B cell (primary cell): Measurements from ENCODE around the gene LHX6. TPM values are rescaled to one million over a fixed set of nuclear protein-coding genes. Genes with fewer than 3 reads are reported as not detected.

Experiments used
- ATAC-seq: fragments of 200-7000 bp; cut with Tn5 transposase; one replicate; pipeline ENCODE4 v1.10.0; 2021; ENCODE audit warnings: low read depth, mild to moderate bottlenecking, moderate number of reproducible peaks, moderate library complexity
- CTCF ChIA-PET: fragments of 350-600 bp; sonication (Branson Sonifier 250); formaldehyde crosslinking; loops from one replicate; lab custom pipeline; 2021; ENCODE audit warnings: antibody characterized with exemption, inconsistent platforms; lab: Charles Lee
- POLR2A ChIA-PET: fragments of 350-600 bp; sonication (Branson Sonifier 250); formaldehyde crosslinking; loops from one replicate; lab custom pipeline; 2021; ENCODE audit warnings: antibody characterized with exemption; lab: Charles Lee
- DNase-seq: peaks from one replicate; pipeline ENCODE4 v3.0.0; 2013
- H2AFZ ChIP-seq: 2 replicates; pipeline ENCODE4 v1.6.1; 2012; ENCODE audit warnings: mild to moderate bottlenecking, low read depth, low read length; ENCODE audit not compliant: insufficient read depth, poor library complexity, severe bottlenecking
- H3K27ac ChIP-seq, 2 donors: 1 replicate in 1 of 2; 2 replicates in 1 of 2; pipeline ENCODE4 v1.5.1; 2012 to 2013; ENCODE audit warnings: low read length in 2 of 2, mild to moderate bottlenecking in 2 of 2, moderate library complexity in 1 of 2
- H3K27me3 ChIP-seq, 4 experiments: fragments of 200-600 bp in 1 of 4; sonication (generic) in 1 of 4; replicated peaks in 1 of 4; 1 replicate in 2 of 4; 2 replicates in 2 of 4; pipeline versions ENCODE4 v1.6.1 to v1.7.0; 2013 to 2016; ENCODE audit warnings: low read length in 3 of 4, mild to moderate bottlenecking in 2 of 4, mixed read lengths in 1 of 4, moderate library complexity in 1 of 4; ENCODE audit not compliant: insufficient read depth in 4 of 4, control insufficient read depth in 3 of 4; ENCODE audit errors: control extremely low read depth in 1 of 4
- H3K36me3 ChIP-seq, 2 experiments: replicated peaks in 1 of 2; 1 replicate in 1 of 2; 2 replicates in 1 of 2; pipeline versions ENCODE4 v1.6.1 to v1.7.1; 2013; ENCODE audit warnings: low read length in 1 of 2; ENCODE audit not compliant: insufficient read depth in 2 of 2, control insufficient read depth in 1 of 2; ENCODE audit errors: control extremely low read depth in 1 of 2, extremely low read depth in 1 of 2
- H3K4me1 ChIP-seq, 2 donors: fragments of 200-600 bp in 1 of 2; sonication (generic) in 1 of 2; 1 replicate in 1 of 2; 2 replicates in 1 of 2; pipeline versions ENCODE4 v1.5.1 to v1.6.1; 2013 to 2017; ENCODE audit warnings: low read length in 2 of 2; ENCODE audit not compliant: control insufficient read depth in 2 of 2, insufficient read depth in 2 of 2
- H3K4me2 ChIP-seq: replicated peaks from 2 replicates; pipeline ENCODE3; 2012; ENCODE audit warnings: mild to moderate bottlenecking, low read depth, low read length; ENCODE audit not compliant: poor library complexity, severe bottlenecking
- H3K4me3 ChIP-seq, 5 experiments: fragments of 200-600 bp in 1 of 5; sonication (generic) in 1 of 5; 1 replicate in 3 of 5; 2 replicates in 2 of 5; pipeline versions ENCODE4 v1.5.1 to v1.7.0; 2011 to 2016; ENCODE audit warnings: low read length in 4 of 5, mild to moderate bottlenecking in 4 of 5, low read depth in 2 of 5, control low read depth in 1 of 5, moderate library complexity in 1 of 5; ENCODE audit not compliant: insufficient read depth in 1 of 5; ENCODE audit errors: control extremely low read depth in 1 of 5, extremely low read depth in 1 of 5
- H3K79me2 ChIP-seq: fragments of 200-600 bp; sonication (generic); one replicate; pipeline ENCODE4 v1.6.0; 2016; ENCODE audit warnings: low read length; ENCODE audit not compliant: control insufficient read depth, insufficient read depth
- H3K9ac ChIP-seq: fragments of 200-600 bp; sonication (generic); 2 replicates; pipeline ENCODE4 v1.6.1; 2017; ENCODE audit warnings: mild to moderate bottlenecking, low read length, moderate library complexity
- H3K9me3 ChIP-seq, 3 donors: one replicate each; pipeline versions ENCODE4 v1.6.1 to v1.7.1; 2013; ENCODE audit warnings: low read length in 2 of 3; ENCODE audit not compliant: control insufficient read depth in 2 of 3, insufficient read depth in 1 of 3; ENCODE audit errors: control extremely low read depth in 1 of 3
- H4K20me1 ChIP-seq: 2 replicates; pipeline ENCODE4 v1.6.0; 2012; ENCODE audit warnings: mild to moderate bottlenecking, low read length; ENCODE audit not compliant: insufficient read depth, control insufficient read depth, poor library complexity, severe bottlenecking
- H3K27ac Mint-ChIP-seq: one replicate; pipeline ENCODE4 v1.8.0; 2021; ENCODE audit warnings: mixed read lengths
- H3K27me3 Mint-ChIP-seq: one replicate; pipeline ENCODE4 v1.8.0; 2021; ENCODE audit warnings: mixed read lengths
- H3K4me1 Mint-ChIP-seq: one replicate; pipeline ENCODE4 v1.8.0; 2021; ENCODE audit warnings: mixed read lengths
- H3K4me3 Mint-ChIP-seq: one replicate; pipeline ENCODE4 v1.8.0; 2021; ENCODE audit warnings: mixed read lengths
- H3K9me3 Mint-ChIP-seq: one replicate; pipeline ENCODE4 v1.8.0; 2022; ENCODE audit warnings: mixed read lengths; ENCODE audit not compliant: insufficient read depth
- EZH2 ChIP-seq: IDR thresholded peaks from 2 replicates; pipeline ENCODE4 v1.6.1; 2012; ENCODE audit warnings: borderline replicate concordance, low read depth, mild to moderate bottlenecking, moderate library complexity, low read length; ENCODE audit not compliant: insufficient read depth, poor library complexity, severe bottlenecking
- WGBS: methylation state at CpG from one replicate; pipeline ENCODE4 v1.1.5; 2013; ENCODE audit warnings: missing lambda C conversion rate; ENCODE audit not compliant: insufficient coverage; 5-methylcytosine and 5-hydroxymethylcytosine counted together
- intact Hi-C: fragments of 100-400 bp; cut with micrococcal nuclease; formaldehyde crosslinking; loops from one replicate; pipeline ENCODE4 v1.10.0; 2022
- polyA plus RNA-seq: library from polyadenylated mRNA; depleted of rRNA; stranded (reverse); fragments of >200 nt; gene quantifications from 2 replicates; pipeline ENCODE4 v1.2.3, GENCODE V29; 2012
- total RNA-seq, 2 donors: library from RNA; stranded (reverse); fragments of 120-200 nt in 1 of 2; gene quantifications; 1 replicate in 1 of 2; 2 replicates in 1 of 2; pipeline versions ENCODE4 v1.2.3 to v1.2.4, GENCODE V29; 2013 to 2022
- TF ChIP-seq, protein P1 (sequence below): fragments of 200-600 bp; IDR thresholded peaks from one replicate; pipeline ENCODE4 v1.8.0; 2022; ENCODE audit warnings: antibody characterized with exemption, mild to moderate bottlenecking

LHX6 gene
- total and polyA plus RNA-seq, 2 donors (not counting 1 experiment from before 2014, with no cell fraction given) = 0.03 TPM; not detected in 1

DNA sequence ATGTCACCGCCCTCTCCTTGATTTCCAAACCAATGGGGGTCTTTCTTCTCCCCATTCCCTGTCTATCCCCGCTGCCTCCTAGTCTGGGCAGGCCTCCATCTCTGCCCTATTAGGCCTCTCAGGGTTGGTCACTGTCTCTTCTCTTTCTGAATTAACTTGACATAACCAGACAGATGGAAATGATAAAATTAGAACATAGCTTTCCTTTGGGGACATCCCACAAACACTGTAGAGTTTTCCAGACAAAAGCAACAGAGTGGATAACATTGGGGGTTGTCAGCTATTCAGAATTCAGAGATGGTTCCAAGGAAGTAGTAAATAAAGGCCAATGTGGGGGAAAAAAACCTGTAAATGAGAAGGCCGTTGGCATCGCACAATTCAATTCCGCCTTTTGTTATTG is 24.7 kb downstream of the LHX6 start:
- Histone ChIP-seq H3K9me3 (no peaks in the 10 kb centered on the region), H3K79me2 (no peaks in the 10 kb centered on the region), H3K4me1 (no peaks in the 10 kb centered on the region), H3K4me2 (no peak overlapping the region), H3K9ac (no peak overlapping the region), H4K20me1 (no peaks in the 10 kb centered on the region), H3K27me3 (no peaks in the 10 kb centered on the region), H2AFZ (no peak overlapping the region), H3K4me3 (no peak overlapping the region), H3K36me3 (no peaks in the 10 kb centered on the region), H3K27ac (no peak overlapping the region)
- H3K27me3 Mint-ChIP-seq = peaks cover 12% of the 10 kb centered on the region
- ChIA-PET POLR2A (no interaction called here), CTCF (no interaction called here)
- no peak for DNase-seq
- ATAC-seq = no peak
- no peak overlapping the region for H3K27ac Mint-ChIP-seq
- 100% methylated on average over 3 of the region's 5 CpGs for WGBS
- intact Hi-C loops = no loop called here
- H3K9me3 Mint-ChIP-seq = no peaks in the 10 kb centered on the region
- H3K4me1 Mint-ChIP-seq = no peaks in the 10 kb centered on the region
- TF ChIP-seq, protein P1, sequence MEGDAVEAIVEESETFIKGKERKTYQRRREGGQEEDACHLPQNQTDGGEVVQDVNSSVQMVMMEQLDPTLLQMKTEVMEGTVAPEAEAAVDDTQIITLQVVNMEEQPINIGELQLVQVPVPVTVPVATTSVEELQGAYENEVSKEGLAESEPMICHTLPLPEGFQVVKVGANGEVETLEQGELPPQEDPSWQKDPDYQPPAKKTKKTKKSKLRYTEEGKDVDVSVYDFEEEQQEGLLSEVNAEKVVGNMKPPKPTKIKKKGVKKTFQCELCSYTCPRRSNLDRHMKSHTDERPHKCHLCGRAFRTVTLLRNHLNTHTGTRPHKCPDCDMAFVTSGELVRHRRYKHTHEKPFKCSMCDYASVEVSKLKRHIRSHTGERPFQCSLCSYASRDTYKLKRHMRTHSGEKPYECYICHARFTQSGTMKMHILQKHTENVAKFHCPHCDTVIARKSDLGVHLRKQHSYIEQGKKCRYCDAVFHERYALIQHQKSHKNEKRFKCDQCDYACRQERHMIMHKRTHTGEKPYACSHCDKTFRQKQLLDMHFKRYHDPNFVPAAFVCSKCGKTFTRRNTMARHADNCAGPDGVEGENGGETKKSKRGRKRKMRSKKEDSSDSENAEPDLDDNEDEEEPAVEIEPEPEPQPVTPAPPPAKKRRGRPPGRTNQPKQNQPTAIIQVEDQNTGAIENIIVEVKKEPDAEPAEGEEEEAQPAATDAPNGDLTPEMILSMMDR = no peak
- TF ChIP-seq EZH2 = no peak
- no peak overlapping the region for H3K4me3 Mint-ChIP-seq

GRCh38 chr9:122202111-122202510 is 26.6 kb downstream of the LHX6 start:
- no peaks in the 10 kb centered on the region for H3K4me1 ChIP-seq
- H2AFZ ChIP-seq = no peak overlapping the region
- no peak for TF ChIP-seq EZH2
- TF ChIP-seq, protein P1 = no peak
- Mint-ChIP-seq H3K27me3 (peaks cover 13% of the 10 kb centered on the region), H3K4me1 (no peaks in the 10 kb centered on the region), H3K27ac (no peak overlapping the region), H3K9me3 (no peaks in the 10 kb centered on the region), H3K4me3 (no peak overlapping the region)
- H3K79me2 ChIP-seq = no peaks in the 10 kb centered on the region
- WGBS = 89% methylated on average over 3 of the region's 3 CpGs
- no peak overlapping the region for H3K27ac ChIP-seq
- no peak for ATAC-seq
- H3K27me3 ChIP-seq = peaks cover 0 to 8% (median 0%) of the 10 kb centered on the region in 4 experiments
- no peaks in the 10 kb centered on the region for H3K36me3 ChIP-seq
- no peak overlapping the region for H3K4me3 ChIP-seq
- intact Hi-C loops = no loop called here
- H3K9me3 ChIP-seq = no peaks in the 10 kb centered on the region
- no peak for DNase-seq
- H3K4me2 ChIP-seq = no peak overlapping the region
- H4K20me1 ChIP-seq = no peaks in the 10 kb centered on the region
- POLR2A ChIA-PET = no interaction called here
- no peak overlapping the region for H3K9ac ChIP-seq
- CTCF ChIA-PET = no interaction called here
